Chondrocyte (in vitro differentiated cells): Measurements from ENCODE around the gene ACAA1. TPM values are rescaled to one million over a fixed set of nuclear protein-coding genes. Genes with fewer than 3 reads are reported as not detected.

Experiments used
- total RNA-seq: library from RNA; stranded (reverse); gene quantifications from 3 replicates; pipeline ENCODE4 v1.2.1, GENCODE V29; 2021

ACAA1 gene
- total RNA-seq, 1 donor from 2014 or later: 48.6 TPM

Other genes starting within 250 kb of the ACAA1 start
- gene VILL, start 146.3 kb downstream of the ACAA1 start, total RNA-seq: 1.7 to 2.6 TPM (median 1.7 TPM) in 3 replicates
- 19.0 to 28.2 TPM (median 23.6 TPM) in 3 replicates for gene PLCD1, start 107.5 kb downstream of the ACAA1 start, total RNA-seq
- gene DLEC1, start 97.9 kb downstream of the ACAA1 start, total RNA-seq: 0.17 to 0.29 TPM (median 0.18 TPM) in 3 replicates
- 9.3 to 23.7 TPM (median 22.4 TPM) in 3 replicates for gene MYD88, start 1.5 kb upstream of the ACAA1 start, total RNA-seq
- 66.5 to 76.0 TPM (median 72.0 TPM) in 3 replicates for gene OXSR1, start 28.4 kb upstream of the ACAA1 start, total RNA-seq
- gene SLC22A13, start 128.7 kb upstream of the ACAA1 start, total RNA-seq: 0.62 to 2.9 TPM (median 0.97 TPM) in 3 replicates
- 0.62 to 1.2 TPM (median 0.75 TPM) in 3 replicates for gene SLC22A14, start 145.2 kb upstream of the ACAA1 start, total RNA-seq
- gene XYLB, start 209.7 kb upstream of the ACAA1 start, total RNA-seq: 3.9 to 6.8 TPM (median 4.7 TPM) in 3 replicates